HepG2 (cell line): ENCODE data around the gene ABI3BP. TPM values are rescaled to one million over a fixed set of nuclear protein-coding genes. Genes with fewer than 3 reads are reported as not detected.

ENCODE experiments used
- BCL6 ChIP-seq: IDR thresholded peaks from 2 replicates; pipeline ENCODE4 v1.6.1; 2016; ENCODE audit warnings: missing genetic modification reagents, missing compliant biosample characterization
- CBX5 ChIP-seq: sonication (generic); formaldehyde crosslinking; IDR thresholded peaks from 2 replicates; pipeline ENCODE4 v1.4.0; 2020; ENCODE audit warnings: missing genetic modification reagents, borderline replicate concordance
- EP300 ChIP-seq, 3 experiments: sonication (generic) in 1 of 3; formaldehyde crosslinking in 1 of 3; IDR thresholded peaks; 2 replicates each; pipeline versions ENCODE4 v1.5.1 to v1.6.1; 2011 to 2020; ENCODE audit warnings: low read depth in 2 of 3, low read length in 2 of 3, borderline replicate concordance in 1 of 3, improper control_type of control experiment in 1 of 3, mild to moderate bottlenecking in 1 of 3, missing genetic modification reagents in 1 of 3, moderate library complexity in 1 of 3
- HNF4A ChIP-seq: sonication (generic); formaldehyde crosslinking; IDR thresholded peaks from 2 replicates; pipeline ENCODE4 v1.4.0; 2020; ENCODE audit warnings: missing genetic modification reagents
- HOXD1 ChIP-seq: sonication (generic); formaldehyde crosslinking; IDR thresholded peaks from 2 replicates; pipeline ENCODE4 v1.5.0; 2020; ENCODE audit warnings: missing genetic modification reagents
- ISL2 ChIP-seq: sonication (generic); formaldehyde crosslinking; IDR thresholded peaks from 2 replicates; pipeline ENCODE4 v1.5.0; 2020; ENCODE audit warnings: missing genetic modification reagents
- NFIC ChIP-seq: IDR thresholded peaks from 2 replicates; pipeline ENCODE4 v1.6.1; 2012; ENCODE audit warnings: mild to moderate bottlenecking, low read length, inconsistent platforms
- REL ChIP-seq: sonication (generic); formaldehyde crosslinking; conservative IDR thresholded peaks from 2 replicates; pipeline ENCODE4 v1.8.0; 2022; ENCODE audit warnings: mild to moderate bottlenecking, missing genetic modification reagents, moderate library complexity
- SOX13 ChIP-seq, 3 experiments: fragments of 450-650 bp in 1 of 3; sonication (generic) in 1 of 3; formaldehyde crosslinking in 1 of 3; IDR thresholded peaks in 2 of 3; conservative IDR thresholded peaks in 1 of 3; 2 replicates each; pipeline versions ENCODE4 v1.5.0 to v1.6.1; 2016 to 2020; ENCODE audit warnings: antibody characterized with exemption in 1 of 3, mild to moderate bottlenecking in 1 of 3, missing compliant biosample characterization in 1 of 3, missing genetic modification reagents in 1 of 3, moderate library complexity in 1 of 3
- SOX6 ChIP-seq, 2 experiments: fragments of 450-650 bp in 1 of 2; sonication (generic) in 1 of 2; formaldehyde crosslinking in 1 of 2; IDR thresholded peaks; 2 replicates each; pipeline versions ENCODE4 v1.4.0 to v1.6.1; 2017 to 2020; ENCODE audit warnings: antibody characterized with exemption in 1 of 2, mild to moderate bottlenecking in 1 of 2, missing genetic modification reagents in 1 of 2
- TBX2 ChIP-seq: sonication (generic); formaldehyde crosslinking; IDR thresholded peaks from 2 replicates; pipeline ENCODE4 v1.5.0; 2020; ENCODE audit warnings: missing genetic modification reagents, mild to moderate bottlenecking, borderline replicate concordance
- TCF7L2 ChIP-seq: IDR thresholded peaks from 2 replicates; pipeline ENCODE4 v1.6.1; 2011; ENCODE audit warnings: mild to moderate bottlenecking, low read depth, low read length, moderate library complexity
- TOPORS ChIP-seq: sonication (generic); formaldehyde crosslinking; IDR thresholded peaks from 2 replicates; pipeline ENCODE4 v1.8.0; 2023; ENCODE audit warnings: mild to moderate bottlenecking, missing genetic modification reagents
- polyA plus RNA-seq, 8 experiments: library from polyadenylated mRNA; depleted of rRNA in 3 of 8; stranded (reverse) in 7 of 8; unstranded in 1 of 8; fragments of >200 nt; fragmentation: Illumina TruSeq in 4 of 8; extraction: Trizol in 4 of 8; gene quantifications; 2 replicates each; pipeline versions ENCODE4 v1.2.1 to v1.2.3, GENCODE V29; 2011 to 2016; ENCODE audit warnings: low read depth in 4 of 8, missing spikeins in 1 of 8, mixed read lengths in 1 of 8; ENCODE audit not compliant: insufficient read depth in 1 of 8
- total RNA-seq, 5 experiments: library from RNA; depleted of rRNA; stranded (reverse); fragments of >200 nt; fragmentation: Illumina TruSeq; extraction: Trizol; gene quantifications; 2 replicates each; pipeline ENCODE4 v1.2.3, GENCODE V29; 2016; ENCODE audit warnings: low read depth in 1 of 5
- TF ChIP-seq, protein P1 (sequence below): IDR thresholded peaks from 2 replicates; pipeline ENCODE4 v1.6.1; 2016; ENCODE audit warnings: low read depth, missing genetic modification reagents, missing compliant biosample characterization

The ABI3BP gene
- total and polyA plus RNA-seq, 2 of the 13 experiments (the other 11 are each of a cell fraction or from before 2014, with no cell fraction given): not detected

DNA sequence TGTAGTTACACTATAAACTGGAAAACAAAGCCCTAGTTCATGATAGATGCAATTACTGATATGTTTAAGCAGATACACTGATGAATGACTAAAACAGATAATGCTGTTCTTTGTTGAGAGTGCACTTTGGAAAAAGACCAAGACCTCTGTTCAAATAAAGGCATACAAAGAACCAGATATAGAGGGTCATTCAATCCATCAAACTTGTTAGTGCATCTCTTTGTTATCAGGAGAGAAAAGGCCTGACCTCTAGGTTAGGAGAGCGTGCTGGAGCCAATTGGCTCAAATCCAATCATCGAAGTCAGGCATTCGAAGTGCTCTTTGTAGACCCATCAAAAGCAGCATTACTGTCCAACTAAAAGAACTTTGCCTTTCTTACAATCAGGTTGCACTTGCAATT lies 159.7 kb downstream of the ABI3BP start (continued):
- TF ChIP-seq, protein P1, sequence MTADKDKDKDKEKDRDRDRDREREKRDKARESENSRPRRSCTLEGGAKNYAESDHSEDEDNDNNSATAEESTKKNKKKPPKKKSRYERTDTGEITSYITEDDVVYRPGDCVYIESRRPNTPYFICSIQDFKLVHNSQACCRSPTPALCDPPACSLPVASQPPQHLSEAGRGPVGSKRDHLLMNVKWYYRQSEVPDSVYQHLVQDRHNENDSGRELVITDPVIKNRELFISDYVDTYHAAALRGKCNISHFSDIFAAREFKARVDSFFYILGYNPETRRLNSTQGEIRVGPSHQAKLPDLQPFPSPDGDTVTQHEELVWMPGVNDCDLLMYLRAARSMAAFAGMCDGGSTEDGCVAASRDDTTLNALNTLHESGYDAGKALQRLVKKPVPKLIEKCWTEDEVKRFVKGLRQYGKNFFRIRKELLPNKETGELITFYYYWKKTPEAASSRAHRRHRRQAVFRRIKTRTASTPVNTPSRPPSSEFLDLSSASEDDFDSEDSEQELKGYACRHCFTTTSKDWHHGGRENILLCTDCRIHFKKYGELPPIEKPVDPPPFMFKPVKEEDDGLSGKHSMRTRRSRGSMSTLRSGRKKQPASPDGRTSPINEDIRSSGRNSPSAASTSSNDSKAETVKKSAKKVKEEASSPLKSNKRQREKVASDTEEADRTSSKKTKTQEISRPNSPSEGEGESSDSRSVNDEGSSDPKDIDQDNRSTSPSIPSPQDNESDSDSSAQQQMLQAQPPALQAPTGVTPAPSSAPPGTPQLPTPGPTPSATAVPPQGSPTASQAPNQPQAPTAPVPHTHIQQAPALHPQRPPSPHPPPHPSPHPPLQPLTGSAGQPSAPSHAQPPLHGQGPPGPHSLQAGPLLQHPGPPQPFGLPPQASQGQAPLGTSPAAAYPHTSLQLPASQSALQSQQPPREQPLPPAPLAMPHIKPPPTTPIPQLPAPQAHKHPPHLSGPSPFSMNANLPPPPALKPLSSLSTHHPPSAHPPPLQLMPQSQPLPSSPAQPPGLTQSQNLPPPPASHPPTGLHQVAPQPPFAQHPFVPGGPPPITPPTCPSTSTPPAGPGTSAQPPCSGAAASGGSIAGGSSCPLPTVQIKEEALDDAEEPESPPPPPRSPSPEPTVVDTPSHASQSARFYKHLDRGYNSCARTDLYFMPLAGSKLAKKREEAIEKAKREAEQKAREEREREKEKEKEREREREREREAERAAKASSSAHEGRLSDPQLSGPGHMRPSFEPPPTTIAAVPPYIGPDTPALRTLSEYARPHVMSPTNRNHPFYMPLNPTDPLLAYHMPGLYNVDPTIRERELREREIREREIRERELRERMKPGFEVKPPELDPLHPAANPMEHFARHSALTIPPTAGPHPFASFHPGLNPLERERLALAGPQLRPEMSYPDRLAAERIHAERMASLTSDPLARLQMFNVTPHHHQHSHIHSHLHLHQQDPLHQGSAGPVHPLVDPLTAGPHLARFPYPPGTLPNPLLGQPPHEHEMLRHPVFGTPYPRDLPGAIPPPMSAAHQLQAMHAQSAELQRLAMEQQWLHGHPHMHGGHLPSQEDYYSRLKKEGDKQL (CRISPR knock-in tag): peak; percentile 25; the same call in 1 of the 2 replicates
- TF ChIP-seq NFIC (peak; percentile 38; the same call in 1 of the 2 replicates), HOXD1 (CRISPR knock-in tag) (peak; percentile 80; the same call in 1 of the 2 replicates), BCL6 (CRISPR knock-in tag) (peak; percentile 56), TBX2 (CRISPR knock-in tag) (peak; percentile 39; the same call in 1 of the 2 replicates), HNF4A (peak; percentile 24; the same call in 1 of the 2 replicates), SOX13 (IDR thresholded peaks at IDR 0.05) (peak; percentile 63; the same call in 1 of the 2 replicates), SOX13 (CRISPR knock-in tag; conservative IDR thresholded peaks at IDR 0.05 in 1 of 2, IDR thresholded peaks at IDR 0.05 in 1 of 2) (peak in 1 of 2 experiments; percentile 95; a peak in 2 of 4 replicates), ISL2 (CRISPR knock-in tag) (peak; percentile 42; the same call in 1 of the 2 replicates), TOPORS (CRISPR knock-in tag) (no peak), CBX5 (CRISPR knock-in tag) (no peak), REL (CRISPR knock-in tag) (no peak), EP300 (IDR thresholded peaks at IDR 0.05; ENCODE audit: low read depth in 2 of 2, low read length in 2 of 2) (peak in 1 of 2 experiments; percentile 41; a peak in 1 of 4 replicates), EP300 (CRISPR knock-in tag; IDR thresholded peaks at IDR 0.05; ENCODE audit: borderline replicate concordance) (no peak), SOX6 (IDR thresholded peaks at IDR 0.05) (no peak), SOX6 (CRISPR knock-in tag; IDR thresholded peaks at IDR 0.05) (peak; percentile 83), TCF7L2 (0 out of 2 replicates have a peak, but pooled peaks have one; percentile 22)
